ENCODE measurements around the gene CRYGN. TPM values are rescaled to one million over a fixed set of nuclear protein-coding genes. Genes with fewer than 3 reads are reported as not detected.

Gene CRYGN
- total and polyA plus RNA-seq, 2 experiments from 2014 or later = 0.59 to 1.5 TPM

DNA sequence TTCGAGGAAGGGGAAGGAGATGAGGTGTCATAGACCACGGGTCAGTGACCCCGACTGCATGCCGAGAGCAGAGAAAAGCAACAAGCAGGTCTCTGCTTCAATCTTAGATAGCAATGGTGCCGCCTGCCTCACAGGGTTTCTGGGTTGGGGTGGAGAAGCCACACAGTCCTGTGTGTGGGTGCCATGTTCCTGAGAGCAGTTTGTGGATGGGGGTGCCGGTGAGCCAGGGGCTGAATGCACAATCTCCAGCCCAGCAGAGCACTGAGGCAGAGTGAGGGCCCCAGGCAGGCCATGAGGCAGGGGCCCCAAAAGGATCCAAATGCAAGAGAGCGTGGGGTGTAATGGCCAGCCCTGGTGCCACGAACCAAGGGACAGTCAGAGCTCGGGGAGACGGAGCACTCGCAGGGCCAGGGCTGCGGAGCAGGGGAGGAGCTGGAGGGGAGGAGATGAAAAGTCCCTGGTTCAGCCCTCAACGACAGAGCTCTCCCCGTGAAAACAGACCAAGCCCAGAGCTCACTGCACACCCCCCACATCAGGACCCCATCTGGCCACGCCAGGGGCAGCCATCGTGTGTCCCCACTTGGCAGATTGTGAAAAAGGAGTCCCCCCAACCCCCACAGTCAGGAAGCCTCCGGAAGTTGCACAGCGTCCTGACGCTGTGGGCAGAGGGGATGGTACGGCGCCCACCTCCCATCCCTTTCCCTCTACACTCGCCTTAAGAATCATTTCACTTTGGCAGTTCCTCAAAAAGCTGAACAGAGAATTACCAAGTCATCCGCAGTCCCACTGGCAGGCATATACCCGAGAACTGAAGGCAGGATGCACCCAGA lies 50.0 kb downstream of the CRYGN start:
- Histone ChIP-seq H3K4me2 (no peak overlapping the region), H3K4me1 (ENCODE audit: insufficient read depth) (no peaks in the 10 kb centered on the region), H3K27me3 (ENCODE audit: insufficient read depth) (no peaks in the 10 kb centered on the region), H3K36me3 (ENCODE audit: insufficient read depth) (no peaks in the 10 kb centered on the region), H3F3A (replicated peaks; ENCODE audit: low read depth) (no peaks in the 10 kb centered on the region), H3K27ac (ENCODE audit: low read depth) (no peak overlapping the region), H4K20me1 (replicated peaks; ENCODE audit: insufficient read depth) (no peaks in the 10 kb centered on the region), H3K79me2 (replicated peaks; ENCODE audit: insufficient read depth) (no peaks in the 10 kb centered on the region), H3K4me3 (no peak overlapping the region), H2AFZ (no peak overlapping the region), H3K9me2 (ENCODE audit: insufficient read depth) (no peaks in the 10 kb centered on the region)
- no peak overlapping the region for H3K4me3 Mint-ChIP-seq
- H3K9me3 Mint-ChIP-seq = no peaks in the 10 kb centered on the region
- DNase-seq (ENCODE audit: low spot score) (no peak), ATAC-seq (no peak)
- no peak for TF ChIP-seq CREB1 (CRISPR knock-in tag; IDR thresholded peaks at IDR 0.05; ENCODE audit: low read depth)
- no peak for TF ChIP-seq EZH2phosphoT487 (IDR thresholded peaks at IDR 0.05; ENCODE audit: unreplicated experiment)
- TF ChIP-seq, protein P1, sequence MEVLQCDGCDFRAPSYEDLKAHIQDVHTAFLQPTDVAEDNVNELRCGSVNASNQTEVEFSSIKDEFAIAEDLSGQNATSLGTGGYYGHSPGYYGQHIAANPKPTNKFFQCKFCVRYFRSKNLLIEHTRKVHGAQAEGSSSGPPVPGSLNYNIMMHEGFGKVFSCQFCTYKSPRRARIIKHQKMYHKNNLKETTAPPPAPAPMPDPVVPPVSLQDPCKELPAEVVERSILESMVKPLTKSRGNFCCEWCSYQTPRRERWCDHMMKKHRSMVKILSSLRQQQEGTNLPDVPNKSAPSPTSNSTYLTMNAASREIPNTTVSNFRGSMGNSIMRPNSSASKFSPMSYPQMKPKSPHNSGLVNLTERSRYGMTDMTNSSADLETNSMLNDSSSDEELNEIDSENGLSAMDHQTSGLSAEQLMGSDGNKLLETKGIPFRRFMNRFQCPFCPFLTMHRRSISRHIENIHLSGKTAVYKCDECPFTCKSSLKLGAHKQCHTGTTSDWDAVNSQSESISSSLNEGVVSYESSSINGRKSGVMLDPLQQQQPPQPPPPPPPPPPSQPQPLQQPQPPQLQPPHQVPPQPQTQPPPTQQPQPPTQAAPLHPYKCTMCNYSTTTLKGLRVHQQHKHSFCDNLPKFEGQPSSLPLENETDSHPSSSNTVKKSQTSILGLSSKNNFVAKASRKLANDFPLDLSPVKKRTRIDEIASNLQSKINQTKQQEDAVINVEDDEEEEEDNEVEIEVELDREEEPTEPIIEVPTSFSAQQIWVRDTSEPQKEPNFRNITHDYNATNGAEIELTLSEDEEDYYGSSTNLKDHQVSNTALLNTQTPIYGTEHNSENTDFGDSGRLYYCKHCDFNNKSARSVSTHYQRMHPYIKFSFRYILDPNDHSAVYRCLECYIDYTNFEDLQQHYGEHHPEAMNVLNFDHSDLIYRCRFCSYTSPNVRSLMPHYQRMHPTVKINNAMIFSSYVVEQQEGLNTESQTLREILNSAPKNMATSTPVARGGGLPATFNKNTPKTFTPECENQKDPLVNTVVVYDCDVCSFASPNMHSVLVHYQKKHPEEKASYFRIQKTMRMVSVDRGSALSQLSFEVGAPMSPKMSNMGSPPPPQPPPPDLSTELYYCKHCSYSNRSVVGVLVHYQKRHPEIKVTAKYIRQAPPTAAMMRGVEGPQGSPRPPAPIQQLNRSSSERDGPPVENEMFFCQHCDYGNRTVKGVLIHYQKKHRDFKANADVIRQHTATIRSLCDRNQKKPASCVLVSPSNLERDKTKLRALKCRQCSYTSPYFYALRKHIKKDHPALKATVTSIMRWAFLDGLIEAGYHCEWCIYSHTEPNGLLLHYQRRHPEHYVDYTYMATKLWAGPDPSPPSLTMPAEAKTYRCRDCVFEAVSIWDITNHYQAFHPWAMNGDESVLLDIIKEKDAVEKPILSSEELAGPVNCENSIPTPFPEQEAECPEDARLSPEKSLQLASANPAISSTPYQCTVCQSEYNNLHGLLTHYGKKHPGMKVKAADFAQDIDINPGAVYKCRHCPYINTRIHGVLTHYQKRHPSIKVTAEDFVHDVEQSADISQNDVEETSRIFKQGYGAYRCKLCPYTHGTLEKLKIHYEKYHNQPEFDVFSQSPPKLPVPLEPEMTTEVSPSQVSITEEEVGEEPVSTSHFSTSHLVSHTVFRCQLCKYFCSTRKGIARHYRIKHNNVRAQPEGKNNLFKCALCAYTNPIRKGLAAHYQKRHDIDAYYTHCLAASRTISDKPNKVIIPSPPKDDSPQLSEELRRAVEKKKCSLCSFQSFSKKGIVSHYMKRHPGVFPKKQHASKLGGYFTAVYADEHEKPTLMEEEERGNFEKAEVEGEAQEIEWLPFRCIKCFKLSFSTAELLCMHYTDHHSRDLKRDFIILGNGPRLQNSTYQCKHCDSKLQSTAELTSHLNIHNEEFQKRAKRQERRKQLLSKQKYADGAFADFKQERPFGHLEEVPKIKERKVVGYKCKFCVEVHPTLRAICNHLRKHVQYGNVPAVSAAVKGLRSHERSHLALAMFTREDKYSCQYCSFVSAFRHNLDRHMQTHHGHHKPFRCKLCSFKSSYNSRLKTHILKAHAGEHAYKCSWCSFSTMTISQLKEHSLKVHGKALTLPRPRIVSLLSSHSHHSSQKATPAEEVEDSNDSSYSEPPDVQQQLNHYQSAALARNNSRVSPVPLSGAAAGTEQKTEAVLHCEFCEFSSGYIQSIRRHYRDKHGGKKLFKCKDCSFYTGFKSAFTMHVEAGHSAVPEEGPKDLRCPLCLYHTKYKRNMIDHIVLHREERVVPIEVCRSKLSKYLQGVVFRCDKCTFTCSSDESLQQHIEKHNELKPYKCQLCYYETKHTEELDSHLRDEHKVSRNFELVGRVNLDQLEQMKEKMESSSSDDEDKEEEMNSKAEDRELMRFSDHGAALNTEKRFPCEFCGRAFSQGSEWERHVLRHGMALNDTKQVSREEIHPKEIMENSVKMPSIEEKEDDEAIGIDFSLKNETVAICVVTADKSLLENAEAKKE (CRISPR knock-in tag; IDR thresholded peaks at IDR 0.05) = no peak
- TF ChIP-seq ZNF114 (CRISPR knock-in tag; IDR thresholded peaks at IDR 0.05) = no peak
- TF ChIP-seq POLR2AphosphoS5 (IDR thresholded peaks at IDR 0.05; ENCODE audit: low read depth) = no peak
- no peak for TF ChIP-seq ZNF331 (CRISPR knock-in tag; IDR thresholded peaks at IDR 0.05; ENCODE audit: low read depth)
- no peak for TF ChIP-seq NANOG (IDR thresholded peaks at IDR 0.05; ENCODE audit: borderline replicate concordance)
- TF ChIP-seq, protein P2, sequence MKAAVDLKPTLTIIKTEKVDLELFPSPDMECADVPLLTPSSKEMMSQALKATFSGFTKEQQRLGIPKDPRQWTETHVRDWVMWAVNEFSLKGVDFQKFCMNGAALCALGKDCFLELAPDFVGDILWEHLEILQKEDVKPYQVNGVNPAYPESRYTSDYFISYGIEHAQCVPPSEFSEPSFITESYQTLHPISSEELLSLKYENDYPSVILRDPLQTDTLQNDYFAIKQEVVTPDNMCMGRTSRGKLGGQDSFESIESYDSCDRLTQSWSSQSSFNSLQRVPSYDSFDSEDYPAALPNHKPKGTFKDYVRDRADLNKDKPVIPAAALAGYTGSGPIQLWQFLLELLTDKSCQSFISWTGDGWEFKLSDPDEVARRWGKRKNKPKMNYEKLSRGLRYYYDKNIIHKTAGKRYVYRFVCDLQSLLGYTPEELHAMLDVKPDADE (IDR thresholded peaks at IDR 0.05) = no peak
- no peak for TF ChIP-seq JUNB (IDR thresholded peaks at IDR 0.05; ENCODE audit: unreplicated experiment)
- TF ChIP-seq, protein P3, sequence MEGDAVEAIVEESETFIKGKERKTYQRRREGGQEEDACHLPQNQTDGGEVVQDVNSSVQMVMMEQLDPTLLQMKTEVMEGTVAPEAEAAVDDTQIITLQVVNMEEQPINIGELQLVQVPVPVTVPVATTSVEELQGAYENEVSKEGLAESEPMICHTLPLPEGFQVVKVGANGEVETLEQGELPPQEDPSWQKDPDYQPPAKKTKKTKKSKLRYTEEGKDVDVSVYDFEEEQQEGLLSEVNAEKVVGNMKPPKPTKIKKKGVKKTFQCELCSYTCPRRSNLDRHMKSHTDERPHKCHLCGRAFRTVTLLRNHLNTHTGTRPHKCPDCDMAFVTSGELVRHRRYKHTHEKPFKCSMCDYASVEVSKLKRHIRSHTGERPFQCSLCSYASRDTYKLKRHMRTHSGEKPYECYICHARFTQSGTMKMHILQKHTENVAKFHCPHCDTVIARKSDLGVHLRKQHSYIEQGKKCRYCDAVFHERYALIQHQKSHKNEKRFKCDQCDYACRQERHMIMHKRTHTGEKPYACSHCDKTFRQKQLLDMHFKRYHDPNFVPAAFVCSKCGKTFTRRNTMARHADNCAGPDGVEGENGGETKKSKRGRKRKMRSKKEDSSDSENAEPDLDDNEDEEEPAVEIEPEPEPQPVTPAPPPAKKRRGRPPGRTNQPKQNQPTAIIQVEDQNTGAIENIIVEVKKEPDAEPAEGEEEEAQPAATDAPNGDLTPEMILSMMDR (conservative IDR thresholded peaks at IDR 0.05; ENCODE audit: low read depth in 2 of 2) = no peak
- TF ChIP-seq STAT1 (IDR thresholded peaks at IDR 0.05; ENCODE audit: unreplicated experiment) = no peak
- no peak overlapping the region; the same call in 1 of the 2 replicates for H3K27ac Mint-ChIP-seq
- H3K36me3 Mint-ChIP-seq (ENCODE audit: low read depth) = no peaks in the 10 kb centered on the region; the same call in 2 of the 3 replicates
- peaks cover 16% of the 10 kb centered on the region for H3K4me1 Mint-ChIP-seq
- H3K27me3 Mint-ChIP-seq (ENCODE audit: insufficient read depth, low read depth, poor library complexity) = peaks cover 8% of the 10 kb centered on the region

Measured in GM23338 (cell line).